Esophagus squamous epithelium (tissue), 5 donors: Measurements from ENCODE around the gene SIX5. TPM values are rescaled to one million over a fixed set of nuclear protein-coding genes. Genes with fewer than 3 reads are reported as not detected.
A peak's percentile ranks its signal among the peaks of the same experiment; 100 is the strongest.

Source experiments
- DNase-seq: peaks from one replicate; lab custom pipeline; 2025; lab: John Stamatoyannopoulos, UW
- H3K27ac ChIP-seq, 4 donors: fragments of 200-600 bp; sonication (generic); one replicate each; pipeline ENCODE4 v1.5.1; 2016 to 2019; ENCODE audit warnings: mild to moderate bottlenecking in 1 of 4
- H3K27me3 ChIP-seq, 4 donors: fragments of 200-600 bp; sonication (generic); 1 replicate in 3 of 4; 2 replicates in 1 of 4; pipeline versions ENCODE4 v1.5.1 to v1.6.0; 2017 to 2021; ENCODE audit warnings: antibody characterized with exemption in 1 of 4
- H3K36me3 ChIP-seq, 3 donors: fragments of 200-600 bp; sonication (generic); one replicate each; pipeline ENCODE4 v1.5.1; 2016 to 2019
- H3K4me1 ChIP-seq, 3 donors: fragments of 200-600 bp; sonication (generic); one replicate each; pipeline ENCODE4 v1.5.1; 2017 to 2019
- H3K4me3 ChIP-seq, 4 donors: fragments of 200-600 bp; sonication (generic); 1 replicate in 3 of 4; 2 replicates in 1 of 4; pipeline ENCODE4 v1.5.1; 2016 to 2019; ENCODE audit warnings: mild to moderate bottlenecking in 2 of 4, moderate library complexity in 1 of 4
- H3K9me3 ChIP-seq, 3 donors: fragments of 200-600 bp; sonication (generic); one replicate each; pipeline ENCODE4 v1.5.1; 2016 to 2019
- POLR2A ChIP-seq, 4 donors: fragments of 450-650 bp; IDR thresholded peaks; one replicate each; pipeline ENCODE4 v1.6.1; 2017; ENCODE audit warnings: antibody characterized with exemption in 4 of 4, mild to moderate bottlenecking in 4 of 4, moderate library complexity in 3 of 4
- WGBS, 2 donors: methylation state at CpG; one replicate each; pipeline ENCODE4 v1.1.5; 2018; 5-methylcytosine and 5-hydroxymethylcytosine counted together
- intact Hi-C: fragments of 100-400 bp; cut with DNase I; formaldehyde crosslinking; loops from one replicate; pipeline ENCODE4 v1.15.0; 2022
- total RNA-seq, 4 donors: library from RNA; depleted of rRNA; stranded (reverse); fragments of >200 nt; gene quantifications; one replicate each; pipeline ENCODE4 v1.1.0, GENCODE V29; 2016
- TF ChIP-seq, protein P1 (sequence below), 6 experiments: fragments of 450-650 bp in 4 of 6; fragments of 200-600 bp in 2 of 6; sonication (generic) in 2 of 6; IDR thresholded peaks; one replicate each; pipeline ENCODE4 v1.5.1; 2016 to 2019; ENCODE audit warnings: antibody characterized with exemption in 6 of 6, mild to moderate bottlenecking in 4 of 6, moderate library complexity in 4 of 6
- donor health status: DM: yes; HTN: yes; CAD: no.

Gene SIX5
- total RNA-seq, 4 donors from 2014 or later: 5.8 to 13.5 (median 10.1) TPM

DNA sequence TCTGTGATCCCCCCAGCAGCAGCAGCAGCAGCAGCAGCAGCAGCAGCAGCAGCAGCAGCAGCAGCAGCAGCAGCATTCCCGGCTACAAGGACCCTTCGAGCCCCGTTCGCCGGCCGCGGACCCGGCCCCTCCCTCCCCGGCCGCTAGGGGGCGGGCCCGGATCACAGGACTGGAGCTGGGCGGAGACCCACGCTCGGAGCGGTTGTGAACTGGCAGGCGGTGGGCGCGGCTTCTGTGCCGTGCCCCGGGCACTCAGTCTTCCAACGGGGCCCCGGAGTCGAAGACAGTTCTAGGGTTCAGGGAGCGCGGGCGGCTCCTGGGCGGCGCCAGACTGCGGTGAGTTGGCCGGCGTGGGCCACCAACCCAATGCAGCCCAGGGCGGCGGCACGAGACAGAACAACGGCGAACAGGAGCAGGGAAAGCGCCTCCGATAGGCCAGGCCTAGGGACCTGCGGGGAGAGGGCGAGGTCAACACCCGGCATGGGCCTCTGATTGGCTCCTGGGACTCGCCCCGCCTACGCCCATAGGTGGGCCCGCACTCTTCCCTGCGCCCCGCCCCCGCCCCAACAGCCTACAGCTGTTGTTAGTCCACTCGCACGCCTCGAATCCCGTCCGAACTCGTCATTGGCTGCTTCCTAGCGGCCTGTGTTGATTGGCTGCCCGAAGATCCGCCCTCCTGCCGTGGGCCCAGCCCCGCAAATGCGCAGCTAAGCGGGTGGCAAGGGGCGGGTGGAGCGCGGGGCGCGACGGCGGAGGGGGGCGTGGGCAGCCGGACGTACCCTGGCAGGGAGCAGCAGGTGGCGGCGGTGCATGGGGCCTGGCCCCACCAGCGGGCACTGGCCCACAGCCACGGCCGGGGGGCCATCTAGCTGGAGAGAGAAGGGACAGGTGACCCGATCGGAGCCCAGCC is 1.4 kb upstream of the SIX5 start:
- H3K9me3 ChIP-seq: no peaks in the 10 kb centered on the region

GRCh38 chr19:45769821-45770191 is 754 bp upstream of the SIX5 start:
- no peak for TF ChIP-seq POLR2A (IDR thresholded peaks at IDR 0.05)
- TF ChIP-seq, protein P1, sequence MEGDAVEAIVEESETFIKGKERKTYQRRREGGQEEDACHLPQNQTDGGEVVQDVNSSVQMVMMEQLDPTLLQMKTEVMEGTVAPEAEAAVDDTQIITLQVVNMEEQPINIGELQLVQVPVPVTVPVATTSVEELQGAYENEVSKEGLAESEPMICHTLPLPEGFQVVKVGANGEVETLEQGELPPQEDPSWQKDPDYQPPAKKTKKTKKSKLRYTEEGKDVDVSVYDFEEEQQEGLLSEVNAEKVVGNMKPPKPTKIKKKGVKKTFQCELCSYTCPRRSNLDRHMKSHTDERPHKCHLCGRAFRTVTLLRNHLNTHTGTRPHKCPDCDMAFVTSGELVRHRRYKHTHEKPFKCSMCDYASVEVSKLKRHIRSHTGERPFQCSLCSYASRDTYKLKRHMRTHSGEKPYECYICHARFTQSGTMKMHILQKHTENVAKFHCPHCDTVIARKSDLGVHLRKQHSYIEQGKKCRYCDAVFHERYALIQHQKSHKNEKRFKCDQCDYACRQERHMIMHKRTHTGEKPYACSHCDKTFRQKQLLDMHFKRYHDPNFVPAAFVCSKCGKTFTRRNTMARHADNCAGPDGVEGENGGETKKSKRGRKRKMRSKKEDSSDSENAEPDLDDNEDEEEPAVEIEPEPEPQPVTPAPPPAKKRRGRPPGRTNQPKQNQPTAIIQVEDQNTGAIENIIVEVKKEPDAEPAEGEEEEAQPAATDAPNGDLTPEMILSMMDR (IDR thresholded peaks at IDR 0.05): no peak
- peaks cover 0 to 38% (median 3%) of the 10 kb centered on the region in 3 donors for H3K36me3 ChIP-seq
- no peaks in the 10 kb centered on the region for H3K9me3 ChIP-seq
- peaks cover 0 to 8% (median 0%) of the 10 kb centered on the region in 4 donors for H3K27me3 ChIP-seq
- peak overlapping the region; percentile 73 to 79 (median 77) for H3K4me3 ChIP-seq
- H3K27ac ChIP-seq: peak overlapping the region; percentile 84 to 98 (median 96)
- 0% methylated on average over 20 to 23 of the region's 28 CpGs for WGBS, 2 donors
- intact Hi-C loops: loop anchor here (10.0 kb wide), 1 partner anchor 55 kb away; no protein-coding TSS in a partner anchor
- peaks cover 25 to 55% (median 31%) of the 10 kb centered on the region in 3 donors for H3K4me1 ChIP-seq
- no peak for DNase-seq

More for the DNA sequence above, 1.4 kb upstream of the SIX5 start:
- TF ChIP-seq, protein P1 (IDR thresholded peaks at IDR 0.05): peak; percentile 93 to 98 (median 97)
- TF ChIP-seq POLR2A (IDR thresholded peaks at IDR 0.05): peak in 2 of 4 donors; percentile 41 to 46
- peaks cover 0 to 35% (median 5%) of the 10 kb centered on the region in 3 donors for H3K36me3 ChIP-seq
- H3K4me1 ChIP-seq: peaks cover 25 to 48% (median 27%) of the 10 kb centered on the region in 3 donors
- H3K4me3 ChIP-seq: peak overlapping the region; percentile 73 to 79 (median 77)
- intact Hi-C loops: no loop called here
- WGBS, 2 donors: 15 to 37% methylated on average over 2 to 9 of the region's 79 CpGs
- DNase-seq: peak; percentile 79
- peak overlapping the region; percentile 84 to 98 (median 96) for H3K27ac ChIP-seq
- peaks cover 0 to 8% (median 0%) of the 10 kb centered on the region in 4 donors for H3K27me3 ChIP-seq

GRCh38 chr19:45768655-45768983 is 433 bp downstream of the SIX5 start:
- WGBS, 2 donors: 0% methylated on average over 4 to 11 of the region's 33 CpGs
- Histone ChIP-seq H3K4me3 (peak overlapping the region; percentile 73 to 79 (median 77)), H3K4me1 (peaks cover 25 to 66% (median 42%) of the 10 kb centered on the region in 3 donors), H3K9me3 (no peaks in the 10 kb centered on the region), H3K36me3 (peaks cover 0 to 30% (median 0%) of the 10 kb centered on the region in 3 donors), H3K27ac (peak overlapping the region; percentile 85 to 98 (median 96)), H3K27me3 (peaks cover 0 to 8% (median 0%) of the 10 kb centered on the region in 4 donors)
- TF ChIP-seq POLR2A (IDR thresholded peaks at IDR 0.05): no peak
- TF ChIP-seq, protein P1 (IDR thresholded peaks at IDR 0.05): no peak
- DNase-seq: no peak
- intact Hi-C loops: loop anchor here (10.0 kb wide), 1 partner anchor 54 kb away; no protein-coding TSS in a partner anchor

- H3K9me3 ChIP-seq: no peaks in the 10 kb centered on the region
- intact Hi-C loops: loop anchor here (10.0 kb wide), 1 partner anchor 53 kb away; no protein-coding TSS in a partner anchor
- peaks cover 0 to 25% (median 0%) of the 10 kb centered on the region in 3 donors for H3K36me3 ChIP-seq
- 0% methylated on average over 19 of the region's 102 CpGs; no CpG with 5 or more reads in 1 of the 2 donors for WGBS, 2 donors
- DNase-seq: no peak
- peak overlapping the region; percentile 73 to 79 (median 77) for H3K4me3 ChIP-seq
- TF ChIP-seq, protein P1 (IDR thresholded peaks at IDR 0.05): no peak
- peak in 1 of 4 donors; percentile 53 for TF ChIP-seq POLR2A (IDR thresholded peaks at IDR 0.05)
- H3K27ac ChIP-seq: peak overlapping the region; percentile 85 to 98 (median 96)
- H3K27me3 ChIP-seq: peaks cover 0 to 8% (median 0%) of the 10 kb centered on the region in 4 donors
- peaks cover 25 to 69% (median 42%) of the 10 kb centered on the region in 3 donors for H3K4me1 ChIP-seq
These were observed 984 bp downstream of the SIX5 start for GRCh38 chr19:45767881-45768654.
